Glomerular visceral epithelial cell (primary cell): ENCODE results near the gene HYDIN.
"Not testable (repeated sequence)": the region's sequence is repeated elsewhere in the genome, so short reads cannot be mapped to it uniquely, and the experiment has no call there.

ENCODE experiments used
- DNase-seq: peaks from one replicate; pipeline ENCODE4 v3.0.0-alpha.2; 2016; ENCODE audit errors: extremely low spot score

The HYDIN gene

GRCh38 chr16:70861996-70862395 is 368.5 kb downstream of the HYDIN start:
- DNase-seq = not testable (repeated sequence)

- not testable (repeated sequence) for DNase-seq
Measured at GRCh38 chr16:70851299-70851698, 379.2 kb downstream of the HYDIN start.

GRCh38 chr16:70823498-70824118 is 406.9 kb downstream of the HYDIN start:
- DNase-seq = not testable (repeated sequence)

- not testable (repeated sequence) for DNase-seq
Measured at GRCh38 chr16:70822734-70823133, 407.8 kb downstream of the HYDIN start.

- DNase-seq = not testable (repeated sequence)
Measured at GRCh38 chr16:70818088-70818487, 412.4 kb downstream of the HYDIN start.

GRCh38 chr16:70809392-70810060 is 421.0 kb downstream of the HYDIN start:
- no peak for DNase-seq

GRCh38 chr16:70808371-70808770 is 422.2 kb downstream of the HYDIN start:
- no peak for DNase-seq

DNA sequence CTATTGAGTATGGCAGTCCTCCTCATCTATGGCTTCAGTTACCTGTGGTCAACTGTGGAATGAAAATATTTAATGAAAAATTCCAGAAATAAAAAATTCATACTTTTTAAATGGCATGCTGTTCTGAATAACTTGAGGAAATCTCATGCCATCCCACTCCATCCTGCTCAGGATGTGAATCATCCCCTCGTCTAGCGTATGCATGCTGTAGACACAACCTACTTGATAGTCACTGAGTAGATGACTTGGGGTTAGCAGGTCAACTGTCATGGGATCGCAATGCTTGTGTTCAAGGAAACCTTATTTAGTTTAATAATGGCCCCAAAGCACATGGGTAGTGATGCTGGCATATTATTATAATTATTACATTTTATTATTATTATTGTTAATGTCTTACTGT is 424.7 kb downstream of the HYDIN start:
- DNase-seq = peak; percentile 14

DNA sequence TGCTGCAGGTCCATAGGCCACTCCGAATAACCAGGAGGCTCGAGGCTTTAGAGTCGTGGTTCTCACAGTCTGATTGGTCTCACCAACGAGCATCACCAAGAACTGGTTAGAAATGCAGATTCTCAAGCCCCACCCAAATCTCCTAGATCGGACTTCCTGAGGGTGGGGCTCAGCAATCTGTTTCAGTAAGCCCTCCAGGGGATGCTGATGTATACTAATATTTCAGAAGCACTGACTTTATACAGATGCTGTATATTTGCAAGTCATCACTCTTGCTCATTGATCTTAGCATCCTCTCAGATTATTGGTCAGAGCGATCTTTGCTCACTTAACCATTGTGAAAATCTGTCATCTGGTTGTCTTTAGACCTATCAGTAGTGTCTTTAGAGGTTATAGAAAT is 425.1 kb downstream of the HYDIN start:
- no peak for DNase-seq

DNA sequence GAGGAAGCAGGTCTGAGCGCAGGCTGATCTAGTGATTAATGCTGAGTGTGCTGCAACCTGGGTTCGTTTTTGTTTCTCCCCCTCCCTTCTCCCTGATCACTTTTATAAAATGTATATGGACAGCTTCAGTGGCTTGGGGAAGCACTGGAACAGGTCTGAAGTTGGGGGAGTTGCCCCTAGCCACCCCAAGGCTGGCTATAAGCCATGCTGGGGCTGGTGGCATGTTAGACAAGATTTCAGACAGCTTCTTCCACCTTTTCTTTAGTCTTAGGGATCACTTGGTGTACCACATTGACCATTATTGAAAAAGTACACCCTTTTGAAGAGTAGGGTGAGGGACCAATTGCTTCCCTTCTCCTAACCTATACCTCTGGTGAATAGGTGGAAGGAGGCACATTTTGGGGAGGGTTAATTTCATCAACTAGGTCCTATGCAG is 425.8 kb downstream of the HYDIN start:
- DNase-seq = no peak

GRCh38 chr16:70804153-70804733 is 426.3 kb downstream of the HYDIN start:
- peak; percentile 24 for DNase-seq

GRCh38 chr16:70803319-70803718 is 427.2 kb downstream of the HYDIN start:
- no peak for DNase-seq

- no peak for DNase-seq
Measured at GRCh38 chr16:70801611-70802010, 428.9 kb downstream of the HYDIN start.

DNA sequence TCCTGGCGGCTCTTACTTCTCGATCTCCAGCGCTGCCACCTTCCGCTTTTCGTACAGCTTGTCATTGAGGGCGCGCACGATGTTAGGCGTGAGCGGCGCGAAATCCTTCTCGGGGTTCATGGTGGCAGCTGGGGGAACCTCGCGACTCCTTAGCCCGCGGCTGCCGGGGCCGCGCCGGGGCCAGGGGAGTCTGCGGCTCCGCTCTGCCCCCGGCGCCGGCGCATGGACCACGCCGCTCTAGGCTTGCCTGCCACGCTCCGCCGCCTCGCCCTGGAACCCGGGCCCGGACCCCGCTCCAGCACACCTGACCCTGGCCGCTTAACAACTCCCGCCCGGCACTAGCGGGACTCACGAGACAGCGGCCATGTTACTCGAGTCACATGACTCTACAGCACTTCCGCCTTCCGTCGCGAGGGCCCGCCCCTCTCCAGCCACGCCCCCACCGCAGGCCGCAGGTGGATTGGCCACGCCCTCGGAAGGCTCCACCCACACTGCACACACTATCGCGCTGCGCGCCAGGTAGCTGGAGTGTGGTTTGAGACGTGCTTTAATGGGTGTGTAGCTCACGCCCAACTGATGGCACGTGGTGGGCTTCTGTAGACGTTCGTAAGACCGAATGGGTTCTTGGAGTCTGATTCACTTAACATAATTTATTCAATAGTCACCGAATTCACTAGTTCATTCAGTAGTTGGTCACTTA is 429.6 kb downstream of the HYDIN start, which contains the start of gene VAC14:
Gene VAC14 (minus strand): TSS at position 378 of the 700 bp plus-strand sequence. CDS start 258 bp downstream, at position 120.
- peak; percentile 86 for DNase-seq

- no peak for DNase-seq
Measured at GRCh38 chr16:70800311-70800710, 430.2 kb downstream of the HYDIN start.

GRCh38 chr16:70796301-70796700 is 434.2 kb downstream of the HYDIN start:
- DNase-seq = no peak

DNA sequence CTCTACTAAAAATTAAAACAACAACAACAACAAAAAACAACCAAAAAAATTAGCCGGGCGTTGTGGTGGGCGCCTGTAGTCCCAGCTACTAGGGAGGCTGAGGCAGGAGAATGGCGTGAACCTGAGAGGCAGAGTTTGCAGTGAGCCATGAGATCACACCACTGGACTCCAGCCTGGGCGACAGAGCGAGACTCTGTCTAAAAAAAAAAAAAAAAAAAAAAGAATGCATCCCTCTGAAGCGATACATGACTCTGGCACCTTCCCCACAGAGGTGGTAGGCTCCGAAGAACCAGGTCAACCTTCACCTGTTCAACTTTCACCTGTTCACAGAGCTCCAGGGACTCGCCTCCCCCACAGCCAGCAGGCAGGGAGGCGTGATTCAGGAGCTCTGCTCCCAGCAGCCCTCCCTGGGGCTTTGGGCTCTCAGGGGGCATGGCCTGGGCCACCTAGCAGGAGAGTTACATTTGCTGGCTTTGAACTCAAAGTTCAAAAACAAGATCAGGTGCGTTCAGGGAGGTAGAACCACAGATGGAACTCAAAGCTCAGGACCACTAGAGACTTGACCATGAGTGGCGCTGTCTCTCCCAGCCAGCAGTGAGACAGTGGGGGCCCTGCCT is 435.1 kb downstream of the HYDIN start:
- DNase-seq = no peak

GRCh38 chr16:70793851-70794502 is 436.5 kb downstream of the HYDIN start:
- no peak for DNase-seq

GRCh38 chr16:70790815-70791214 is 439.7 kb downstream of the HYDIN start:
- DNase-seq = no peak

DNA sequence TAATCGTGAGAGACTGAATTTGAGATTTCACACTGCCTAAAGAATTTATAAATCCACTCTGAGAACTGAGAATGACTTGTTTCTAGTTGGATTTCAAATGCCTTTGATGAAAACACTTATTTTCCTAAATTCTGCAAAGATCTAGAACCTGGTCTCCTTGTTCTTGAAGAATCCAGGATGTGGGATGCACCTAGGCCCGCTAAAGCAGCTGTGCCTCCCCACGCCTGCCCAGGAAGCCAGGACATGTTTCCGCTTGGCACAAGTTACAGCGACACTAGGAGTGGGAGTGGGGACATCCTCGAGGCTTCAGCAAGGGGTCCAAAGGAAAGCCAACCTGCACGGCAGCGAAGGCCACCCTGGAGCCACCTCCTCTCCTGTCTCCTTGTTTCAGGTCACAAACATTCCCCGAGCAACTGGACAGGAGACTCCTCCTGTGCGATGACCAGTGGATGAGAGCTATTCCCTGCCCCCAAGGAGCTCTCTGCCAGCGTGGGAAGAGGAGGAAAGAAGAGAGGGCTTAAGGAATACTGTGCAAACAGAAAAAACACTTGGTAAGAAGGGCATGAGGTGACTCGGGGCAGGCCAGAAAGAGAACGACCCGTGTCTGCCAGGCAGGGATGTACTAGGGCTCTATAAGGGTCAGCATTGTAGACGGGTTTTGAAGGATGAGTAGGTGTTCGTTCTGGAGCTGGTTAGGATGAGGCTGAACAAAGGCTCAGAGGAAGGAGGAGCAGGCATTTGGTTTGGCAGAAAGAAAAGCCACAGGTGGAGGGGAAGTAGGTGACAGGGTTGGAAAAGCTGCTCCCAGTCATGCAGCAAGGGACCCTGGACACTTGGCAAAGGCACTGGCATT is 440.7 kb downstream of the HYDIN start:
- DNase-seq = no peak
